GM15510 (cell line): Measurements from ENCODE around the gene CTNND2.

Source experiments
- POLR2A ChIP-seq: IDR thresholded peaks from 3 replicates; pipeline ENCODE4 v1.6.1; 2011; ENCODE audit warnings: borderline replicate concordance; ENCODE audit not compliant: insufficient read length; ENCODE audit errors: extremely low read depth

CTNND2 gene

DNA sequence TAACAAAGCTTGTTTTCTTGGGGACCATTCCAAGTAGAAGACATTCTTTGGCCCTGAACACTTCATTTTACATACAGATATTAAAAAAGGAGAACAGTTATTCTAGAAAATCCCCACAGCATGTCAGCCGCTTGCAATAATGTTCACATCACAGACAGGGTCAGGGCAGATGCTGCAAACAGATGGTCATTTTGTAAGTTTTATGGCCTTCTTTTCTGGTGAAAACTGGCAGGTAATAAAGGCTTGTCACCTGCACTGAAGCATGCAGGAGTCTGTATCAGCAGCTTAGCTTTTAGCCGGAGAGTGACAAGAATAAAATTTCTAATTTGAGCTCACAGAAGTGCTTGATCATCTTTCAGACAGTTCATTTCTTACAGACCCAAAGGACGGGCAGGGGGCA lies 922.3 kb downstream of the CTNND2 start:
- no peak for TF ChIP-seq POLR2A

DNA sequence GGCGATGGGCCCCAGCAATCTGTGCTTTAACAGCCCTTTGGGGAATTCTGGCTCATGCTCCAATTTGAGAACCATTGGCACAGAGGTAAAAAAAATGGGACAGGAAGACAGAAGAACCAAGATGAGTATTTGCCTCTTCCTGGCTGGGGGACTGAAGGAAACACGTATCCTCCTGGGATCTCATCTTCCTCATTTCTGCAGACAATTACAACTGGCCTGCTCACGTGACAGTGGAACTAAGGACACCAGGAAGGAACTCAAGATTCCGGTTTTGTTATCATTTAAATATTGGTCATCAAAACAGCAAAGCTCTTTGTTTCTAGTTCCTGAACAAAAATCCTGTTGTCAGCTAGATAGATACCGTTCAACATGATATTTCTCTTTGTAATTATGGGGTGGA lies 927.2 kb downstream of the CTNND2 start:
- TF ChIP-seq POLR2A: no peak

DNA sequence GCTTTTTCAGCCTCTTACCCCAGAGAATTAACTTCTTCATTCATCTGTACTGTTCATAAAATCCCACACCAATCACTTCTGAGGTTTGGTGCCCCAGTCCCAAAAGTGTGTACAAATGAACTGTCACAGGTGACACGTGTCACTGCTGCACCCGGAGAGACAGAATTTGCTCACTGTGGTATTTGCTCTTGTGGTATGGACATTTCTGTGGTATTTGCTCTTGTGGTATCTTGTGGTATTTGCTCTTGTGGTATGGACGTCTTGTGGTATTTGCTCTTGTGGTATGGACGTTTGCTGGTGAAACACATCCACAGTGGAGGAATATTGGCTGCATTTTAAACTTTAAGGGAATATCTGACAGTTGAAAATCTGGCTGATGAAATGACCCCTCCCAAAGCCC lies 928.3 kb downstream of the CTNND2 start:
- no peak for TF ChIP-seq POLR2A

DNA sequence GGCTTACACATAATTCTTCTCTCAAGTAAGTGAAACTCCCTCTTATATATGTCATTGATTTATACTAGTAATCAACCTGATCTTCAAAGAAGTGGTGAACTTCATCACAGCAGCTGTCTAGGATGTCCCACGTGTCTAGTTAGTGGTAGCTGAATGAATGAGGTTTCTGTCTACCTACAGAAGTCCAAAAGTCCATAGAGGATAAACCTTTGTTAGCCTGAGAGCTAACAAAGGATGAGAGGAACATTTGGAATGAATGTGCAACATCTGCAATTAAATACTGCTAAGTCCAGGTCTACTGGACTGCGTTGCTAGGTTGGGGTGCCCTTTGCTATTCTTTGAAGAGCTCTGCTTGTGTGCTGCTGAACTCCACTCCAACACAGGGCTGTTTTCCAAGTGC lies 929.4 kb downstream of the CTNND2 start:
- no peak for TF ChIP-seq POLR2A

DNA sequence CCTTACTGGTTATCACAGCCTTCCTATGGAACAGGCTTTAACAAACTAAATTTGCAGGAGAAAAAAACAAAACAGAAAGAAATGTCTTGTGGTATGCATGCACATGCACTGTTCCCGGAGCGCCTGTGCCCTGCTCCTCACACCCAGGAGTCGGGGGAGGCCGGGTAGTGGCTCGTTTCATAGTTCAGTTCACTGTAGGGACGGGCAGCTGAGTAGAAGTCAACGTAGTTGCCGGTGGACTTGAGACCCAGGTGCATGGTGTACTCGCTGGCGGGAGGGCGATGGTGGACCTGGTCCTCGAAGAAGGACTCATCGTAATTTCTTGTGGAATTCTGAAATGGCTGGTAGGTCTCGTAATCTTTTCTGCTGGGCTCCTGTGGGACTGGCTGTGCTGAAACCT lies 930.9 kb downstream of the CTNND2 start:
- TF ChIP-seq POLR2A: no peak

DNA sequence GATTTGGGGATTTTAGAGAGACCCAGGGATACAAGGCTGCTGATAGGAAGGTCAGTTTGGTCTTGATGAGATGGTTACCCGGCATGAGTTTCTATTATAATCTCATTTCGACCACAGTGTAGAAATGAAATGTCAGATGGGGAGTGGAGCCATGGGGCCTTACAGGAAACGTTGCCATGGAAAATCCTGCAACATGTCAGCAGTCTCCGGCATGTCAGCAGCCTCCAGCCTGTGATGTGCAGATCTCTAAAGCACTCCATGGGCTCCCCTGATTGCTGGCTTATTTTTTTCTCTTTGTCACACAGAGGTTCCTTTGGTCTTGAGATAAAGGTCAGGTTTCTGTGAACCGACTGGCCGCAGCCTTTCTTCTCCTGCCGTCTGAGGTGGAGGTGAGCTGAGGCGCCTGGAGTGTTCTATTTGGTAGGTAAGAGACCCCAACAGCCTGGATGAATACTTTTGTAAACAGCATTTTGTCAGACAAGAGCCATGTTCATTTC lies 934.5 kb downstream of the CTNND2 start:
- no peak for TF ChIP-seq POLR2A

DNA sequence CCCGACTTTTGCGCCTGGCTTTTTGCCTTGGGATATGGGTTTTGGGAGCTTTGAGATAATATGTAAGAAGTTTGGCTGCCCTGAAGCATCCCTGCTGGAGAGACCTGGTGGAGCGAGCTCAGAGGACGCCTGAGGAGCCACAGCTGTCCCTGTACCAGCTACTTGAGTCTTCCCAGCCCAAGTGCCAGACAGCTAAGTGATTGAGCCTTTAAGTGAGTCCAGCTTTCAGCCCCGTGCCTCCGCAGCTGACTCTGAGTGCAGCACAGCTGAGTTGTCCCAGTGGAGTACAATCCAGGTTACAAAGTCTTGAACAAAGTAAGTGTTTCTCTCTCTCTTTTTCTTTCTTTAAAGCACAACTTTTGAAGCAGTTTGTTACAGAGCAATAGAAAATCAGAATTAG lies 939.4 kb downstream of the CTNND2 start:
- TF ChIP-seq POLR2A: no peak

DNA sequence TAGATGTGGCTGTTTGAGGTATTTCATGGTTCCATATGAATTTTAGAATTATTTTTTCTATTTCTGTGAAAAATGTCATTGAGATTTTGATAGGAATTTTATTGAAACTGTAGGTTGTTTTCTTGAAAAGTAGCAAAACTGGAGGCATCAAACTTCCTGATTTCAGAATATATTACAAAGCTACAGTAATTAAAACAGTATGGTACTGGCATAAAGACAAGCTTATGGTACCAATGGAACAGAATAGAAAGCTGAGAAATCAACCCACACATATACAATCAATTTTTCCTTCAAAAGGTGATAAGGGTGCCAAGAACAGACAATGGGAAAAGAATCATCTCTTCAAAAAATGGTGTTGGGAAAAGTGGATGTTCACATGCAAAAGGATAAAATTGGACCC lies 945.5 kb downstream of the CTNND2 start:
- TF ChIP-seq POLR2A: no peak

DNA sequence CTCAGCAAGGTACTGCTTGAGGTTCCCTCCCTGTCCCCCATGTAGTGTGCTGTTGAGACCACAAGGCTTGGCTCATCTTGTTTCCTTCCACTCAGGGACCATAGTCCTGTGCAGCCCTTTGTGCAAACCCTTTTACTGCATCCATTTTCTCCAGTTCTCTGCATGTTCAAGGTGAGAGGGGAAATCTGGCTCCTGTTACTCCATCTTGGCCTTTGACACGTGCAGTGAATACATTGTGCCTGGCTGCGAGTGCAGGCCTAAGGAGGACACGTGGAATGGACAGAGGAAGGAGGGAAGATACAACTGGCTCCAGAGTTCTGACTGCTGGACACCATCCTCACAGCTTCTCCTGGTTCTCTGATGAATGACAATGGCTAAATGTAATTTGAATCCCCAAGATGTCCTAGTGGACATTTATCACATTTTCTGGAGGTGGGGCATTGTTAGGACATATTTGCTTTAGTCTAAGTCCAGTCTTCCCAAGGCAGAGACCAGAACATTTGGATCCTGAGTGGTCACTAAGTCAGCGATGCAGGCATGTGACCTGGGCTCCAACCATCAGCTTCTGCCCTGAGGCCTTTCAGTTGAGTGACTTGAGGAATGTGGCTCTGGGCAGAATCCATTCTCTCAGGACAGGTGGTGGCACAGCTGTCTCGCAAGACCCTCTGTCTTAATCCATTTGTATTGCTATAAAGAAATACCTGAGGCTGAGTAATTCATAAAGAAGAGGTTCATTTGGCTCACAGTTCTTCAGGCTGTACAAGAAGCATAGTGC lies 954.2 kb downstream of the CTNND2 start:
- no peak for TF ChIP-seq POLR2A

DNA sequence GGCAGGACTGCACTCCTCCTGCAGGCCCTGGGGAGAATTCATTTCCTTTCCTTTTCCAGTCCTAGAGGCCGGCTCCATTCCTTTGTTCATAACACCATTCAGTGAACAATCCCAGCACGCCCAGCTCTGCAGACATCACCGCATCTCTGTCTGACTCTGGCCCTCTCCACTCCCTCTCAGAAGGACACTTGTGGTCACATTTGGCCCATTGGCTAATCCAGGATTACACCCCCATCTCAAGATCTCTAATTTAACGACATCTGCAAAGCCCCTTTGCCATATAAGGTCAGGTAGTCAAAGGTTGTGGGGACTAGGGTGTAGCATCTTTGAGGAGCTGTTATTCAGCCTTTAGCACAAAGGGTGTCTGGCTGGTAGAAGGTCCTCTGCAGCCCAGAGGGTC lies 958.2 kb downstream of the CTNND2 start:
- TF ChIP-seq POLR2A: no peak

DNA sequence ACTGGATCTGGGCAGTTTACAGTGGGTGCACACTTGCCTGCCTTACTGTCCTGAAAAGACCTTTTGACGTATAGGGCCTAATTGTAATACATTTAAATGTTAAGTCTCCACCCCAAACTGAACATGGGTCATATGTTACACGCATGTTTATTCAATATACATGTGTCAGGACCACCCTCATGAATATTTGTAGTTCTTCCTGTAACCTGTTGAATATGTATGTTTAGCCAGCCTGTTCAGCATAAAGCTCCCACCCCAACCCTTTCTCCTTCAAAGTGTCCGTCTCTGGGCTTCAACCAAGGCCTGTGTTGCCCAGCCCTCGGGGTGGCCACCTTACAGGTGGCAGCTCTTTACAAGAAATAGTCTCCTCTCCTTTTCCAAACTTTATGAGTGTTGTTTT lies 962.3 kb downstream of the CTNND2 start:
- no peak for TF ChIP-seq POLR2A

DNA sequence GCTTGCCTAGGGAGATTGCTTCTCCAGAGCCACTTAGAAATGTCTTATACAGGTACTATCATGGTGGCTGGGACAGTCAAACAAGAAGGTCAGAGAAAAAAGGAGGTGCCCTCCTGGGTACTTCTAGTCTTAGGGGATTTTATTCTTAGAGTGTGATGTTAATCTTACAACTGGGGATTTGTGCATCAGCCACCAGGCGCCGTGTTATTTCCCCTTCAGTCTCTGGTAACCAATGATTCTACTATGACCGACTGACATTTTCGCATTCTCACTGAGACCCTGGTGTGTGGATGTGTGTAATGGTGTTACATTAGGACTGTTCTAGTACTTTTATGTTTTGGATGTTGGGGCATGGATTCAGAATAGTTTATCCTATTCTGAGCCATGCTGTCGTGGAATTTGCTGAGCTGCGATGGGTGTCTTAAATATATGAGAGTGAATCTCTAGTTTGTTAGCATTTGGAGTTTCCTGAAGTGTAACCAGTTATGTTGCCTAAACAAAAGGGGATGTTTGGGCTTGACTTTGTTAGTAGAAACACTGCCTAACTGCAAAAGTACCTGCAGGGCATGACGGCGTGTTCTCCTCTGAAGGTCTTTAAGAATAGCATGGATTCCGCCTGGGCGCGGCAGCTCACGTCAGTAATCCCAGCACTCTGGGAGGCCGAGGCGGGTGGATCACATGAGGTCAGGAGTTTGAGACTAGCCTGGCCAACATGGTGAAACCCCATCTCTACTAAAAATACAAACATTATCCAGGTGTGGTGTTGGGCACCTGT lies 968.0 kb downstream of the CTNND2 start:
- no peak for TF ChIP-seq POLR2A

DNA sequence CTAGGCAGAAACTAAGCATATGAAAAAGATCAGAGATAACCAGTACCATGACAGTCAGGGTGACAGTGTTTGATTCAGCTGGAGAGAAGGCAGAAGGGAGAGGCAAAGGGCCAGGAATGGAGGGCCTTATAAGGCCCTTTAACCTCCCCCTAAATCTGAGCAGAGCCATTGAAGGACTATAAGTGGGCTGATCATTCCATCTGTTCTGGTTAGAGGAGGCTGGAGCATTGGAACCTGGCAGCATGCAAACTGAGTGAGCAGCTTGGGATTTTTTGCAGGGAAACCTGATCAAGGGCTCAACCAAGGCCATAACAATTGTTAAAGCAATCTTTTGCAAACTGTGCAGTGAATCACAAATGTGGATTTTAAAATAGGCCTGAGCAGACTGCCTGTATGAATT lies 968.7 kb downstream of the CTNND2 start:
- TF ChIP-seq POLR2A: no peak

DNA sequence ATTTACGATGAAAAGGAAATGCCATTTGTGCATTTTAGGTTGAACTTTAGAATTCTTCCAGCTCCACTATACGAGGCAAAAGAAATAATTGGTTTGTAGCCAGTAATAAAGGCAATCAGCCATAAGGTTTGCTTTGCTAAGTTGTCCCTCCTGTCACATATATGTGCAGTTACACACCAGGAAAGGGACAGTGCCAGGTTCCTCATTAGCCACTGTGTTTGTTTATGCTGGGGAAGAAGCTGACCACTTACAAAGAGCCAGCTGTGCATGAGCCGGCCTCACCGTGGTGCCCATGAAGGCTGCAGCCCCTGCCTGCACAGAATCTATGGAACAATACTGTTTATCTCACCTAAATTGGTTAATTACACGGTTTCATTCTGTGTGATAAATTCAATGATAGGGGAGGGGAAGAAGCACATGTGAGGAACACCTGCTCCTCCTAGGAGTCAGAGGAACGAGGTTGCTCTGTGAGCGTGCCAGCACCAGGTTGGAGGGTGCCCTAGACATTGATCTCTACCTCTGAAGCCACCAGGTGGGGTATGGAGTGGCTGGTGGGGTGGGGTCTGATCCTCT lies 969.4 kb downstream of the CTNND2 start:
- no peak for TF ChIP-seq POLR2A

DNA sequence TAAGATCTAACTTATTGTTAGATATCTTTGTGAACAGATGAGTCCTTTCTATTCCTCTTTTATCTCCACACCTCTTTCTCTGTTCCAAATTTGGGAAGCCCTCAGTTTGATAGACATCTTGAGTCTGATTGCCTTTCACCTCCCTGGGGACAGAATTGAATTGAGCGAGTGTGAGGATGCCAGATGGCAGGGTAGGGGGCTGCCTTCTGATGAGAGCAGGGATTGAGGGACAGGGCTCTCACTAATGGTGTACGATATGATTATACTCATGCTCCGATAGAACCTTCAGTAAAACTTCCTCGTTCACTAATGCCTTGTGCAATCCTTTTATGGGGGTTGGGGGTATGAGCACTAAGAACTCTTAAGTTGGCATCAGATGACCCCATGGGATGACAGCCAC lies 971.1 kb downstream of the CTNND2 start:
- no peak for TF ChIP-seq POLR2A
